Glutamatergic neuron (in vitro differentiated cells): ENCODE measurements around the gene PAPSS1. TPM values are rescaled to one million over a fixed set of nuclear protein-coding genes. Genes with fewer than 3 reads are reported as not detected.

Experiments used
- DNase-seq: peaks from one replicate; pipeline ENCODE4 v3.0.0; 2022
- H3K27ac Mint-ChIP-seq: one replicate; pipeline ENCODE4 v1.8.0; 2020; ENCODE audit warnings: mild to moderate bottlenecking, mixed read lengths, inconsistent platforms; ENCODE audit not compliant: unreplicated experiment
- H3K27me3 Mint-ChIP-seq: one replicate; pipeline ENCODE4 v1.8.0; 2020; ENCODE audit warnings: mild to moderate bottlenecking, moderate library complexity, mixed read lengths, inconsistent platforms; ENCODE audit not compliant: unreplicated experiment
- H3K36me3 Mint-ChIP-seq: one replicate; pipeline ENCODE4 v1.8.0; 2020; ENCODE audit warnings: mild to moderate bottlenecking, mixed read lengths, inconsistent platforms; ENCODE audit not compliant: unreplicated experiment
- H3K4me1 Mint-ChIP-seq: one replicate; pipeline ENCODE4 v1.8.0; 2020; ENCODE audit warnings: mild to moderate bottlenecking, low read depth, mixed read lengths, inconsistent platforms; ENCODE audit not compliant: unreplicated experiment
- H3K4me3 Mint-ChIP-seq: one replicate; pipeline ENCODE4 v1.8.0; 2020; ENCODE audit warnings: mild to moderate bottlenecking, mixed read lengths, inconsistent platforms; ENCODE audit not compliant: unreplicated experiment
- H3K9me3 Mint-ChIP-seq: one replicate; pipeline ENCODE4 v1.8.0; 2020; ENCODE audit warnings: mild to moderate bottlenecking, moderate library complexity, mixed read lengths, inconsistent platforms; ENCODE audit not compliant: unreplicated experiment
- CTCF ChIP-seq: fragments of 200-600 bp; sonication (generic); IDR thresholded peaks from one replicate; pipeline ENCODE4 v1.5.0; 2021; ENCODE audit not compliant: partially characterized antibody, unreplicated experiment
- long read RNA-seq: library from polyadenylated mRNA; unstranded; transcript quantifications from one replicate; pipeline ENCODE4 v2.0.0, GENCODE V29; 2020; ENCODE audit not compliant: unreplicated experiment
- total RNA-seq: library from RNA; stranded (reverse); fragmentation: NEBNext Ultra II Directional; extraction: Animal tissue kit (Norgen Biotek cat#: 25700); gene quantifications from one replicate; pipeline ENCODE4 v1.2.1, GENCODE V29; 2021; ENCODE audit not compliant: unreplicated experiment

Gene PAPSS1
- 105 TPM for total RNA-seq
- long read RNA-seq, transcript PAPSS1-201 (12 exons, 2,731 nt): major isoform, 108 of 131 reads
- long read RNA-seq, partial matches to known transcripts: 6 of 131 reads
- long read RNA-seq, other reads (novel, unspliced or antisense): 17 of 131 reads

- DNase-seq: peak; percentile 96
- peak within 1 kb of the TSS; percentile 89 for H3K27ac Mint-ChIP-seq
- H3K27me3 Mint-ChIP-seq: no peaks in the 10 kb centered on the region
- no peak for TF ChIP-seq CTCF
- H3K4me3 Mint-ChIP-seq: peak within 1 kb of the TSS; percentile 98
- peaks cover 30% of the 10 kb centered on the region for H3K4me1 Mint-ChIP-seq
- no peaks in the 10 kb centered on the region for H3K36me3 Mint-ChIP-seq
- H3K9me3 Mint-ChIP-seq: peaks cover 1% of the 10 kb centered on the region
These were observed at the start of gene PAPSS1 for GRCh38 chr4:107719922-107720722. Gene PAPSS1, minus strand, starts transcription at chr4:107720234. Its CDS starts 55 bp downstream, at chr4:107720179.

GRCh38 chr4:107760281-107760947, 40.4 kb upstream of the PAPSS1 start:
- H3K9me3 Mint-ChIP-seq: no peaks in the 10 kb centered on the region
- peaks cover 3% of the 10 kb centered on the region for H3K27me3 Mint-ChIP-seq
- no peaks in the 10 kb centered on the region for H3K4me1 Mint-ChIP-seq
- DNase-seq: peak; percentile 19
- peak; percentile 9 for TF ChIP-seq CTCF
- H3K27ac Mint-ChIP-seq: no peak overlapping the region
- no peaks in the 10 kb centered on the region for H3K36me3 Mint-ChIP-seq
- H3K4me3 Mint-ChIP-seq: no peak overlapping the region

GRCh38 chr4:107757864-107758476, 37.9 kb upstream of the PAPSS1 start:
- Mint-ChIP-seq H3K27me3 (no peaks in the 10 kb centered on the region), H3K36me3 (no peaks in the 10 kb centered on the region), H3K4me3 (no peak overlapping the region), H3K4me1 (no peaks in the 10 kb centered on the region), H3K27ac (no peak overlapping the region), H3K9me3 (no peaks in the 10 kb centered on the region)
- DNase-seq: no peak
- TF ChIP-seq CTCF: peak; percentile 75

- Mint-ChIP-seq H3K4me1 (no peaks in the 10 kb centered on the region), H3K27ac (no peak overlapping the region), H3K4me3 (no peak overlapping the region), H3K36me3 (no peaks in the 10 kb centered on the region), H3K9me3 (no peaks in the 10 kb centered on the region), H3K27me3 (no peaks in the 10 kb centered on the region)
- no peak for DNase-seq
- no peak for TF ChIP-seq CTCF
These were observed 37.2 kb upstream of the PAPSS1 start for GRCh38 chr4:107757283-107757682.
